Gastrocnemius medialis (tissue), 4 donors: ENCODE results near the gene TMA7. TPM values are rescaled to one million over a fixed set of nuclear protein-coding genes. Genes with fewer than 3 reads are reported as not detected.
"Not testable (repeated sequence)": the region's sequence is repeated elsewhere in the genome, so short reads cannot be mapped to it uniquely, and the experiment has no call there.

ENCODE experiments used
- ATAC-seq, 2 donors: fragments of 150-250 bp; one replicate each; pipeline ENCODE4 v1.9.1; 2016
- DNase-seq, 2 donors: peaks; one replicate each; pipeline ENCODE4 v3.0.0-alpha.2; 2019
- H3K27ac ChIP-seq, 4 donors: fragments of 200-600 bp; sonication (generic); 1 replicate in 1 of 4; 2 replicates in 3 of 4; pipeline ENCODE4 v1.5.1; 2016 to 2018; ENCODE audit warnings: mild to moderate bottlenecking in 2 of 4, moderate library complexity in 1 of 4
- H3K27me3 ChIP-seq, 3 donors: fragments of 200-600 bp; sonication (generic) in 2 of 3; 1 replicate in 1 of 3; 2 replicates in 2 of 3; pipeline versions ENCODE4 v1.5.1 to v1.6.0; 2016 to 2019; ENCODE audit warnings: mild to moderate bottlenecking in 1 of 3, moderate library complexity in 1 of 3
- H3K36me3 ChIP-seq, 2 donors: fragments of 200-600 bp; sonication (generic) in 1 of 2; one replicate each; pipeline ENCODE4 v1.5.1; 2017 to 2018
- H3K4me1 ChIP-seq, 2 donors: fragments of 200-600 bp; sonication (generic) in 1 of 2; one replicate each; pipeline ENCODE4 v1.5.1; 2016 to 2017; ENCODE audit warnings: mild to moderate bottlenecking in 2 of 2
- H3K4me3 ChIP-seq, 4 donors: fragments of 200-600 bp; sonication (generic) in 3 of 4; 1 replicate in 1 of 4; 2 replicates in 3 of 4; pipeline ENCODE4 v1.5.1; 2016 to 2019; ENCODE audit warnings: mild to moderate bottlenecking in 2 of 4
- H3K9me3 ChIP-seq, 3 donors: fragments of 200-600 bp; sonication (generic) in 2 of 3; 1 replicate in 1 of 3; 2 replicates in 2 of 3; pipeline ENCODE4 v1.5.1; 2016 to 2019
- CTCF ChIP-seq, 5 experiments: fragments of 450-650 bp in 3 of 5; fragments of 200-600 bp in 2 of 5; sonication (generic) in 2 of 5; IDR thresholded peaks in 4 of 5; conservative IDR thresholded peaks in 1 of 5; 1 replicate in 4 of 5; 2 replicates in 1 of 5; pipeline ENCODE4 v1.5.1; 2016 to 2019; ENCODE audit warnings: antibody characterized with exemption in 5 of 5, mild to moderate bottlenecking in 3 of 5, moderate library complexity in 3 of 5
- POLR2A ChIP-seq, 2 donors: fragments of 450-650 bp; IDR thresholded peaks; one replicate each; pipeline ENCODE4 v1.6.1; 2017; ENCODE audit warnings: antibody characterized with exemption in 2 of 2, mild to moderate bottlenecking in 2 of 2, moderate library complexity in 2 of 2
- in situ Hi-C, 4 donors: fragments of 200-750 bp; cut with MboI; loops; one replicate each; pipeline versions ENCODE4 v1.15.0 to v1.8.0; 2017; ENCODE audit warnings: low sequenced_read_pairs in 4 of 4
- intact Hi-C: fragments of 100-400 bp; cut with DNase I; formaldehyde crosslinking; loops from one replicate; pipeline ENCODE4 v1.15.1; 2023; ENCODE audit warnings: low total_unique reads
- total RNA-seq, 4 donors: library from RNA; depleted of rRNA; stranded (reverse); fragments of >200 nt; gene quantifications; one replicate each; pipeline versions ENCODE4 v1.1.0 to v1.2.3, GENCODE V29; 2016

The TMA7 gene
- total RNA-seq, 4 donors from 2014 or later = 202 to 353 (median 294) TPM

- no peak for DNase-seq
- H3K36me3 ChIP-seq = no peaks in the 10 kb centered on the region
- intact Hi-C loops (no loop called here), in situ Hi-C loops (no loop called here)
- H3K27ac ChIP-seq = no peak overlapping the region
- no peaks in the 10 kb centered on the region for H3K27me3 ChIP-seq
- H3K4me3 ChIP-seq = no peak overlapping the region
- no peaks in the 10 kb centered on the region for H3K9me3 ChIP-seq
- H3K4me1 ChIP-seq = peaks cover 17 to 21% of the 10 kb centered on the region in 2 donors
- no peak for ATAC-seq
- TF ChIP-seq POLR2A (IDR thresholded peaks at IDR 0.05) = no peak
- TF ChIP-seq CTCF (IDR thresholded peaks at IDR 0.05 in 4 of 5, conservative IDR thresholded peaks at IDR 0.05 in 1 of 5) = no peak
These were observed 35.1 kb downstream of the TMA7 start for GRCh38 chr3:48475188-48475587.

GRCh38 chr3:48476426-48477053, 36.5 kb downstream of the TMA7 start:
- in situ Hi-C loops = no loop called here
- TF ChIP-seq POLR2A (IDR thresholded peaks at IDR 0.05) = no peak
- TF ChIP-seq CTCF (IDR thresholded peaks at IDR 0.05 in 4 of 5, conservative IDR thresholded peaks at IDR 0.05 in 1 of 5) = no peak
- Histone ChIP-seq H3K27me3 (no peaks in the 10 kb centered on the region), H3K4me3 (no peak overlapping the region), H3K4me1 (peaks cover 14 to 17% of the 10 kb centered on the region in 2 donors), H3K9me3 (no peaks in the 10 kb centered on the region), H3K36me3 (no peaks in the 10 kb centered on the region), H3K27ac (no peak overlapping the region)
- intact Hi-C loops = no loop called here
- DNase-seq (no peak), ATAC-seq (no peak)

- DNase-seq (no peak), ATAC-seq (no peak)
- peak overlapping the region in 3 of 4 donors; percentile 54 for H3K27ac ChIP-seq
- in situ Hi-C loops (no loop called here), intact Hi-C loops (no loop called here)
- H3K4me3 ChIP-seq = no peak overlapping the region
- peaks cover 4 to 5% of the 10 kb centered on the region in 2 donors for H3K4me1 ChIP-seq
- TF ChIP-seq CTCF (IDR thresholded peaks at IDR 0.05 in 4 of 5, conservative IDR thresholded peaks at IDR 0.05 in 1 of 5) (no peak), POLR2A (IDR thresholded peaks at IDR 0.05) (no peak)
- H3K9me3 ChIP-seq = no peaks in the 10 kb centered on the region
- no peaks in the 10 kb centered on the region for H3K27me3 ChIP-seq
- no peaks in the 10 kb centered on the region for H3K36me3 ChIP-seq
These were observed 38.0 kb downstream of the TMA7 start for GRCh38 chr3:48477959-48478520.

GRCh38 chr3:48478626-48479555, 38.8 kb downstream of the TMA7 start:
- no peak for DNase-seq
- Histone ChIP-seq H3K27ac (peak overlapping the region in 2 of 4 donors; percentile 27 to 54), H3K36me3 (no peaks in the 10 kb centered on the region), H3K9me3 (no peaks in the 10 kb centered on the region), H3K4me1 (no peaks in the 10 kb centered on the region), H3K4me3 (no peak overlapping the region), H3K27me3 (no peaks in the 10 kb centered on the region)
- TF ChIP-seq CTCF (IDR thresholded peaks at IDR 0.05 in 4 of 5, conservative IDR thresholded peaks at IDR 0.05 in 1 of 5) = no peak
- no peak for TF ChIP-seq POLR2A (IDR thresholded peaks at IDR 0.05)
- no peak for ATAC-seq
- intact Hi-C loops = no loop called here
- in situ Hi-C loops = no loop called here

DNA sequence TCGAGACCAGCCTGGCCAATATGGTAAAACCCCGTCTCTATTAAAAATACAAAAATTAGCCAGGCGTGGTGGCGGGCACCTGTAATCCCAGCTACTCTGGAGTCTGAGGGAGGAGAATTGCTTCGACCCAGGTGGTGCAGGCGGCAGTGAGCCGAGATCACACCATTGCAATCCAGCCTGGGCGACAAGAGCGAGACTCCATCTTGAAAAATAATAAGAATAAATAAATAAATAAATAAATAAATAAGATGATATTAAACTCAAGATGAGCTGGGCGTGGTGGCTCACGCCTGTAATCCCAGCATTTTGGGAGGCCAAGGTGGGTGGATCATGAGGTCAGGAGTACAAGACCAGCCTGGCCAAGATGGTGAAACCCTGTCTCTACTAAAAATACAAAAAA, 40.8 kb downstream of the TMA7 start:
- H3K27me3 ChIP-seq, intact Hi-C loops: not testable (repeated sequence)

GRCh38 chr3:48482822-48483221, 42.8 kb downstream of the TMA7 start:
- DNase-seq, H3K9me3 ChIP-seq, H3K36me3 ChIP-seq, intact Hi-C loops, H3K27me3 ChIP-seq, H3K27ac ChIP-seq, ATAC-seq, H3K4me1 ChIP-seq, in situ Hi-C loops, H3K4me3 ChIP-seq: not testable (repeated sequence)

More for the DNA sequence above, 40.8 kb downstream of the TMA7 start:
- DNase-seq, H3K27ac ChIP-seq, H3K9me3 ChIP-seq, ATAC-seq, H3K4me3 ChIP-seq, H3K4me1 ChIP-seq, H3K36me3 ChIP-seq, in situ Hi-C loops: not testable (repeated sequence)
